NCI-H460 (cell line): ENCODE measurements around the gene SLC31A2. TPM values are rescaled to one million over a fixed set of nuclear protein-coding genes. Genes with fewer than 3 reads are reported as not detected.
"Not testable (repeated sequence)": the region's sequence is repeated elsewhere in the genome, so short reads cannot be mapped to it uniquely, and the experiment has no call there.

ENCODE experiments used
- DNase-seq: peaks from one replicate; pipeline ENCODE4 v3.0.0-alpha.2; 2016; ENCODE audit warnings: low read depth; ENCODE audit errors: extremely low read depth
- total RNA-seq: library from RNA; depleted of rRNA; stranded (reverse); fragments of >200 nt; shearing (Covaris generic); gene quantifications from 2 replicates; pipeline ENCODE4 v1.2.3, GENCODE V29; 2014

Gene SLC31A2
- total RNA-seq, 1 experiment from 2014 or later: 5.6 TPM

GRCh38 chr9:113148781-113149510 is 1.9 kb upstream of the SLC31A2 start:
- no peak for DNase-seq

GRCh38 chr9:113149561-113149960 is 1.2 kb upstream of the SLC31A2 start:
- not testable (repeated sequence) for DNase-seq

GRCh38 chr9:113151696-113152630 is 1.2 kb downstream of the SLC31A2 start:
- no peak for DNase-seq

GRCh38 chr9:113152699-113153098 is 1.9 kb downstream of the SLC31A2 start:
- DNase-seq: no peak

GRCh38 chr9:113153599-113153998 is 2.8 kb downstream of the SLC31A2 start:
- no peak for DNase-seq

- no peak for DNase-seq
Observed at GRCh38 chr9:113154471-113154870, 3.7 kb downstream of the SLC31A2 start.

- no peak for DNase-seq
Observed at GRCh38 chr9:113154946-113155345, 4.1 kb downstream of the SLC31A2 start.

- no peak for DNase-seq
Observed at GRCh38 chr9:113155911-113156588, 5.2 kb downstream of the SLC31A2 start.

- no peak for DNase-seq
Observed at GRCh38 chr9:113156880-113157279, 6.1 kb downstream of the SLC31A2 start.

GRCh38 chr9:113158446-113158845 is 7.6 kb downstream of the SLC31A2 start:
- DNase-seq: no peak

GRCh38 chr9:113160571-113160970 is 9.8 kb downstream of the SLC31A2 start:
- DNase-seq: no peak

- DNase-seq: no peak
Observed at GRCh38 chr9:113163001-113163400, 12.2 kb downstream of the SLC31A2 start.

- no peak for DNase-seq
Observed at GRCh38 chr9:113164536-113165300, 13.9 kb downstream of the SLC31A2 start.

GRCh38 chr9:113166039-113166438 is 15.2 kb downstream of the SLC31A2 start:
- no peak for DNase-seq

GRCh38 chr9:113168809-113169208 is 18.0 kb downstream of the SLC31A2 start:
- no peak for DNase-seq

- no peak for DNase-seq
Observed at GRCh38 chr9:113173341-113173740, 22.5 kb downstream of the SLC31A2 start.

GRCh38 chr9:113176803-113177202 is 26.0 kb downstream of the SLC31A2 start:
- DNase-seq: no peak

- no peak for DNase-seq
Observed at GRCh38 chr9:113177251-113177650, 26.4 kb downstream of the SLC31A2 start.

- no peak for DNase-seq
Observed at GRCh38 chr9:113178087-113178486, 27.3 kb downstream of the SLC31A2 start.

- DNase-seq: no peak
Observed at GRCh38 chr9:113179839-113180238, 29.0 kb downstream of the SLC31A2 start.
